ENCODE measurements around the gene C1QL3. TPM values are rescaled to one million over a fixed set of nuclear protein-coding genes. Genes with fewer than 3 reads are reported as not detected.

The C1QL3 gene
- total RNA-seq, 4 donors from 2014 or later, result not detected

DNA sequence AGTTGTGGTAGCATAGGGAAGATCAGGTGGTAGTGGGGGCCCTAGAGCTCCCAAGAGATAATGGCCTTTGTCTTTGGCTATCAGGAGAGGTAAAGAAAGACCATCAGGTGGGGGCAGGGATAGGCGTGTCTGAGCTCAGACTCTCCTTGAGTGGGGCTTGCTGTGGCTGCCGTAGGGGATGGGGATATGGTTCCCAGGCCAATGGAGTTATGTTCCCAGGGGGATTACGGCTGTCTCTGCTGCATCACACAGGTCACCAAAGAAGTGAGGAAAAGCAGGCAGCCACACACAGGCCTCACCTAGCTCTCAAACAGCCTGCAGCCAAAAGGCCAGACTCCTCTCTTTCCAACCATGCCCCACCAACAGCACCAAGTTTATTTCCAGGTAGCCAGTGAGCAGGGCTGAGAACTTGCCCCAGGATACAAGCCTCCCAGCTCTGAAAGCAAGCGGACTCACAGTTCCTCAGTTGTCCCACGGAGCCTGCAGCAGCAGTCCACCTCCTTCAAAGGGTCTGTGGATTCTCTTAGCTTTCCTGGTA, 37.6 kb upstream of the C1QL3 start:
- TF ChIP-seq, protein P1, sequence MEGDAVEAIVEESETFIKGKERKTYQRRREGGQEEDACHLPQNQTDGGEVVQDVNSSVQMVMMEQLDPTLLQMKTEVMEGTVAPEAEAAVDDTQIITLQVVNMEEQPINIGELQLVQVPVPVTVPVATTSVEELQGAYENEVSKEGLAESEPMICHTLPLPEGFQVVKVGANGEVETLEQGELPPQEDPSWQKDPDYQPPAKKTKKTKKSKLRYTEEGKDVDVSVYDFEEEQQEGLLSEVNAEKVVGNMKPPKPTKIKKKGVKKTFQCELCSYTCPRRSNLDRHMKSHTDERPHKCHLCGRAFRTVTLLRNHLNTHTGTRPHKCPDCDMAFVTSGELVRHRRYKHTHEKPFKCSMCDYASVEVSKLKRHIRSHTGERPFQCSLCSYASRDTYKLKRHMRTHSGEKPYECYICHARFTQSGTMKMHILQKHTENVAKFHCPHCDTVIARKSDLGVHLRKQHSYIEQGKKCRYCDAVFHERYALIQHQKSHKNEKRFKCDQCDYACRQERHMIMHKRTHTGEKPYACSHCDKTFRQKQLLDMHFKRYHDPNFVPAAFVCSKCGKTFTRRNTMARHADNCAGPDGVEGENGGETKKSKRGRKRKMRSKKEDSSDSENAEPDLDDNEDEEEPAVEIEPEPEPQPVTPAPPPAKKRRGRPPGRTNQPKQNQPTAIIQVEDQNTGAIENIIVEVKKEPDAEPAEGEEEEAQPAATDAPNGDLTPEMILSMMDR (IDR thresholded peaks at IDR 0.05), result no peak
- TF ChIP-seq POLR2A (IDR thresholded peaks at IDR 0.05), result no peak
- no peaks in the 10 kb centered on the region for H3K4me1 ChIP-seq
- H3K27me3 ChIP-seq, result no peaks in the 10 kb centered on the region
- H3K36me3 ChIP-seq, result no peaks in the 10 kb centered on the region
- no peaks in the 10 kb centered on the region for H3K9me3 ChIP-seq
- no peak for DNase-seq
- no peak overlapping the region for H3K4me3 ChIP-seq
- H3K27ac ChIP-seq, result no peak overlapping the region
- intact Hi-C loops (cut with DNase I; ENCODE audit: low total_unique reads), result no loop called here

GRCh38 chr10:16547973-16548372, 26.3 kb upstream of the C1QL3 start:
- H3K27ac ChIP-seq, result no peak overlapping the region
- DNase-seq, result no peak
- H3K4me1 ChIP-seq, result no peaks in the 10 kb centered on the region
- no peak overlapping the region for H3K4me3 ChIP-seq
- H3K9me3 ChIP-seq, result no peaks in the 10 kb centered on the region
- intact Hi-C loops (cut with DNase I; ENCODE audit: low total_unique reads), result no loop called here
- H3K36me3 ChIP-seq, result no peaks in the 10 kb centered on the region
- TF ChIP-seq, protein P1 (IDR thresholded peaks at IDR 0.05), result no peak
- TF ChIP-seq POLR2A (IDR thresholded peaks at IDR 0.05), result no peak
- no peaks in the 10 kb centered on the region for H3K27me3 ChIP-seq

GRCh38 chr10:16545116-16545736, 23.5 kb upstream of the C1QL3 start:
- no peaks in the 10 kb centered on the region for H3K27me3 ChIP-seq
- TF ChIP-seq POLR2A (IDR thresholded peaks at IDR 0.05), result no peak
- TF ChIP-seq, protein P1 (IDR thresholded peaks at IDR 0.05), result peak in 2 of 4 experiments; percentile 11 to 18
- intact Hi-C loops (cut with DNase I; ENCODE audit: low total_unique reads), result no loop called here

DNA sequence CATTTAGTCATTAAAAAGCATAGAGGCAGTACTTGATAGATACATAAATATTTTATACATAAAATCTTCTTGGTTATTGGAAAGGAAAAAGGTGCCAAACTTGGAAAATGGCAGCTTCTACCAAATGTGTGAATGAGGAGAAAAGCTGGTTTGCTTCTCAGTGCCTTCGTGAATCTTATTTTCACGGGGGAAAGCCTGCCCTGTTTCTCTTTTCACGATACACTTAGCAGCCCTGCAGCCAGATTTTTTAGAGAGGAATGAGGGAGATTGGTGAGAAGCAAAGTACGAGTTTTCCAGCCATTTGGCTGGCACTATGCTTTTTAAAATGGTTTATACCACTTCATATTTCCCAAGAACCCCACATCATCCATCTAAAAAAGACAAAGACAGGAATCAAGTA, 22.9 kb upstream of the C1QL3 start:
- no peaks in the 10 kb centered on the region for H3K36me3 ChIP-seq
- no peak overlapping the region for H3K27ac ChIP-seq
- no peaks in the 10 kb centered on the region for H3K4me1 ChIP-seq
- H3K9me3 ChIP-seq, result no peaks in the 10 kb centered on the region
- no peaks in the 10 kb centered on the region for H3K27me3 ChIP-seq
- intact Hi-C loops (cut with DNase I; ENCODE audit: low total_unique reads), result no loop called here
- no peak for DNase-seq
- TF ChIP-seq POLR2A (IDR thresholded peaks at IDR 0.05), result no peak
- TF ChIP-seq, protein P1 (IDR thresholded peaks at IDR 0.05), result no peak
- no peak overlapping the region for H3K4me3 ChIP-seq

More at GRCh38 chr10:16545116-16545736, 23.5 kb upstream of the C1QL3 start:
- no peak for DNase-seq
- Histone ChIP-seq H3K36me3 (no peaks in the 10 kb centered on the region), H3K27ac (no peak overlapping the region), H3K9me3 (no peaks in the 10 kb centered on the region), H3K4me1 (no peaks in the 10 kb centered on the region), H3K4me3 (no peak overlapping the region)

DNA sequence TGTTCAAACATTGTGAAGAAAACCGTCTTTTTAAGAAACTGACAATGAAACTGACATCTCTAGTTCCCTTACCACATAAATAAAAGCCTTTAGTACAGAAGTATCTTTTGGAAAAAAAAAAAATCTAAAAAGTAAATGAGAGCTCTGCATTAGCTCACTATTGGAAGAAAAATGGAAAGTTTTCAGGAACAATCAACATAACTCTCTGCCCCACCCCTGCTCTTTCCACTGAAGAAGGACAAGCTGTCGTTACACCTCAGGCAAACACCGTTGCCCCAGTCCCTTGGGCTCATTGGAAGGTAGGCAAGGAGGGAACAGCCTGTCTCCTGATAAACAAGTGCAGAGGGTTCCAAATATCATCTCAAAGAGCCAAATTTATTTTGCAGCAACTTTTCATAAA, 22.4 kb upstream of the C1QL3 start:
- no peak for TF ChIP-seq POLR2A (IDR thresholded peaks at IDR 0.05)
- TF ChIP-seq, protein P1 (IDR thresholded peaks at IDR 0.05), result no peak
- no peaks in the 10 kb centered on the region for H3K4me1 ChIP-seq
- no peak overlapping the region for H3K4me3 ChIP-seq
- no peak for DNase-seq
- no peak overlapping the region for H3K27ac ChIP-seq
- no peaks in the 10 kb centered on the region for H3K9me3 ChIP-seq
- intact Hi-C loops (cut with DNase I; ENCODE audit: low total_unique reads), result no loop called here
- H3K36me3 ChIP-seq, result no peaks in the 10 kb centered on the region
- no peaks in the 10 kb centered on the region for H3K27me3 ChIP-seq

All from uterus (tissue), 4 donors.